ENCODE measurements around the gene VSIR. TPM values are rescaled to one million over a fixed set of nuclear protein-coding genes. Genes with fewer than 3 reads are reported as not detected.
A peak's percentile ranks its signal among the peaks of the same experiment; 100 is the strongest.

Gene VSIR
- total RNA-seq, 1 donor from 2014 or later, result 117 TPM

GRCh38 chr10:71798308-71798624, 24.9 kb upstream of the VSIR start:
- no peak overlapping the region for H3K4me3 ChIP-seq
- no peaks in the 10 kb centered on the region for H3K27me3 ChIP-seq (ENCODE audit: low read depth)
- H3K27ac ChIP-seq, result no peak overlapping the region
- DNase-seq (no peak), ATAC-seq (no peak)
- no peaks in the 10 kb centered on the region for H3K36me3 ChIP-seq
- H3K4me1 ChIP-seq, result no peaks in the 10 kb centered on the region
- TF ChIP-seq CTCF (IDR thresholded peaks at IDR 0.05), result no peak
- no peaks in the 10 kb centered on the region for H3K9me3 ChIP-seq
- intact Hi-C loops (cut with DNase I), result no loop called here

- Histone ChIP-seq H3K9me3 (no peaks in the 10 kb centered on the region), H3K27ac (no peak overlapping the region), H3K4me3 (no peak overlapping the region), H3K4me1 (no peaks in the 10 kb centered on the region), H3K36me3 (no peaks in the 10 kb centered on the region), H3K27me3 (ENCODE audit: low read depth) (no peaks in the 10 kb centered on the region)
- ATAC-seq, result peak in 1 of 2 donors; percentile 12
- DNase-seq, result no peak
- no peak for TF ChIP-seq CTCF (IDR thresholded peaks at IDR 0.05)
- intact Hi-C loops (cut with DNase I), result no loop called here
Measured at GRCh38 chr10:71797533-71798307, 24.4 kb upstream of the VSIR start.

GRCh38 chr10:71796749-71797405, 23.6 kb upstream of the VSIR start:
- DNase-seq, result no peak
- no peaks in the 10 kb centered on the region for H3K9me3 ChIP-seq
- H3K4me3 ChIP-seq, result no peak overlapping the region
- no peaks in the 10 kb centered on the region for H3K27me3 ChIP-seq (ENCODE audit: low read depth)
- H3K27ac ChIP-seq, result no peak overlapping the region
- intact Hi-C loops (cut with DNase I), result no loop called here
- TF ChIP-seq CTCF (IDR thresholded peaks at IDR 0.05), result no peak
- no peak for ATAC-seq
- H3K4me1 ChIP-seq, result no peaks in the 10 kb centered on the region
- H3K36me3 ChIP-seq, result no peaks in the 10 kb centered on the region

- Histone ChIP-seq H3K27me3 (ENCODE audit: low read depth) (no peaks in the 10 kb centered on the region), H3K36me3 (no peaks in the 10 kb centered on the region), H3K4me1 (no peaks in the 10 kb centered on the region), H3K9me3 (no peaks in the 10 kb centered on the region), H3K27ac (no peak overlapping the region), H3K4me3 (no peak overlapping the region)
- intact Hi-C loops (cut with DNase I), result no loop called here
- ATAC-seq (no peak), DNase-seq (no peak)
- TF ChIP-seq CTCF (IDR thresholded peaks at IDR 0.05), result no peak
Measured at GRCh38 chr10:71795248-71795647, 21.9 kb upstream of the VSIR start.

- Histone ChIP-seq H3K36me3 (no peaks in the 10 kb centered on the region), H3K27me3 (ENCODE audit: low read depth) (no peaks in the 10 kb centered on the region), H3K9me3 (no peaks in the 10 kb centered on the region), H3K4me3 (no peak overlapping the region), H3K27ac (no peak overlapping the region), H3K4me1 (no peaks in the 10 kb centered on the region)
- intact Hi-C loops (cut with DNase I), result no loop called here
- TF ChIP-seq CTCF (IDR thresholded peaks at IDR 0.05), result no peak
- DNase-seq (no peak), ATAC-seq (no peak)
Measured at GRCh38 chr10:71790749-71791440, 17.6 kb upstream of the VSIR start.
